Trophoblast cell (in vitro differentiated cells and primary cell): ENCODE data around the gene ST7.

Experiments
- DNase-seq, 2 donors: peaks; one replicate each; pipeline ENCODE4 v3.0.0-alpha.2; 2016
- H2AFZ ChIP-seq: 2 replicates; pipeline ENCODE4 v1.6.1; 2013; ENCODE audit warnings: low read length, moderate library complexity, mild to moderate bottlenecking; ENCODE audit not compliant: insufficient read depth, poor library complexity
- H2AK5ac ChIP-seq: 2 replicates; pipeline ENCODE4 v1.6.1; 2013; ENCODE audit warnings: mild to moderate bottlenecking, low read length
- H2BK120ac ChIP-seq: 2 replicates; pipeline ENCODE4 v1.6.1; 2013; ENCODE audit warnings: low read length, mild to moderate bottlenecking, moderate library complexity; ENCODE audit not compliant: insufficient read depth, poor library complexity
- H2BK12ac ChIP-seq: 2 replicates; pipeline ENCODE4 v1.6.1; 2013; ENCODE audit warnings: mild to moderate bottlenecking, low read length, moderate library complexity
- H2BK5ac ChIP-seq: 2 replicates; pipeline ENCODE4 v1.6.1; 2013; ENCODE audit warnings: low read length, low read depth, moderate library complexity, mild to moderate bottlenecking; ENCODE audit not compliant: poor library complexity
- H3K14ac ChIP-seq: 2 replicates; pipeline ENCODE4 v1.6.1; 2013; ENCODE audit warnings: mild to moderate bottlenecking, low read length
- H3K18ac ChIP-seq: 2 replicates; pipeline ENCODE4 v1.6.1; 2013; ENCODE audit warnings: mild to moderate bottlenecking, low read length
- H3K23ac ChIP-seq: 2 replicates; pipeline ENCODE4 v1.6.1; 2013; ENCODE audit warnings: low read length
- H3K27ac ChIP-seq: 2 replicates; pipeline ENCODE4 v1.5.1; 2013; ENCODE audit warnings: low read depth, mild to moderate bottlenecking, inconsistent platforms, low read length, moderate library complexity
- H3K27me3 ChIP-seq: 2 replicates; pipeline ENCODE4 v1.6.1; 2013; ENCODE audit warnings: inconsistent platforms, mild to moderate bottlenecking, low read length, moderate library complexity; ENCODE audit not compliant: insufficient read depth
- H3K36me3 ChIP-seq, 2 experiments: 1 replicate in 1 of 2; 2 replicates in 1 of 2; pipeline ENCODE4 v1.6.1; 2013; ENCODE audit warnings: low read length in 2 of 2, mild to moderate bottlenecking in 2 of 2, moderate library complexity in 1 of 2; ENCODE audit not compliant: insufficient read depth in 2 of 2, control insufficient read depth in 1 of 2
- H3K4ac ChIP-seq: 2 replicates; pipeline ENCODE4 v1.6.1; 2013; ENCODE audit warnings: low read depth, mild to moderate bottlenecking, low read length, moderate library complexity
- H3K4me1 ChIP-seq, 2 experiments: 1 replicate in 1 of 2; 2 replicates in 1 of 2; pipeline ENCODE4 v1.6.1; 2013; ENCODE audit warnings: low read length in 2 of 2, mild to moderate bottlenecking in 2 of 2, moderate library complexity in 1 of 2; ENCODE audit not compliant: insufficient read depth in 2 of 2, control insufficient read depth in 1 of 2
- H3K4me2 ChIP-seq: 2 replicates; pipeline ENCODE4 v1.6.1; 2013; ENCODE audit warnings: inconsistent platforms, mild to moderate bottlenecking, low read length, moderate library complexity
- H3K4me3 ChIP-seq: 2 replicates; pipeline ENCODE4 v1.5.1; 2013; ENCODE audit warnings: mild to moderate bottlenecking, low read depth, low read length, inconsistent platforms
- H3K79me1 ChIP-seq: one replicate; pipeline ENCODE4 v1.6.1; 2013; ENCODE audit warnings: low read length
- H3K79me2 ChIP-seq: 2 replicates; pipeline ENCODE4 v1.6.1; 2013; ENCODE audit warnings: low read length, mild to moderate bottlenecking; ENCODE audit not compliant: control insufficient read depth, insufficient read depth, poor library complexity
- H3K9ac ChIP-seq: 2 replicates; pipeline ENCODE4 v1.6.1; 2013; ENCODE audit warnings: mild to moderate bottlenecking, low read length
- H3K9me3 ChIP-seq: 2 replicates; pipeline ENCODE4 v1.6.1; 2013; ENCODE audit warnings: low read depth, mild to moderate bottlenecking, control low read depth, inconsistent platforms, low read length; ENCODE audit not compliant: insufficient read depth
- H4K12ac ChIP-seq: 2 replicates; pipeline ENCODE4 v1.6.1; 2013; ENCODE audit warnings: low read depth, mild to moderate bottlenecking, low read length, moderate library complexity
- H4K8ac ChIP-seq: 2 replicates; pipeline ENCODE4 v1.6.1; 2013; ENCODE audit warnings: low read depth, mild to moderate bottlenecking, low read length, moderate library complexity
- H4K91ac ChIP-seq: one replicate; pipeline ENCODE4 v1.6.1; 2013; ENCODE audit warnings: low read depth, mild to moderate bottlenecking, low read length, moderate library complexity
- WGBS: extraction: QIAGEN DNeasy Blood & Tissue Kit; methylation state at CpG from one replicate; pipeline ENCODE4 v1.1.7; 2013; ENCODE audit warnings: missing lambda C conversion rate; ENCODE audit not compliant: insufficient read length, insufficient coverage; ENCODE audit errors: extremely low coverage; 5-methylcytosine and 5-hydroxymethylcytosine counted together

Gene ST7

GRCh38 chr7:117021366-117021765, 68.1 kb downstream of the ST7 start:
- no peak overlapping the region for H2BK12ac ChIP-seq
- no peak overlapping the region for H3K18ac ChIP-seq
- no peaks in the 10 kb centered on the region for H3K36me3 ChIP-seq
- no peak overlapping the region for H4K12ac ChIP-seq
- no CpG with 5 or more reads among the region's 2 CpGs for WGBS
- H2BK120ac ChIP-seq = no peak overlapping the region
- DNase-seq = peak in 1 of 2 donors; percentile 53
- no peak overlapping the region for H2AFZ ChIP-seq
- no peak overlapping the region for H3K4ac ChIP-seq
- no peak overlapping the region for H3K14ac ChIP-seq
- H3K23ac ChIP-seq = no peak overlapping the region
- H3K9me3 ChIP-seq = no peaks in the 10 kb centered on the region
- H2BK5ac ChIP-seq = no peak overlapping the region
- H3K79me1 ChIP-seq = no peaks in the 10 kb centered on the region
- no peak overlapping the region for H4K91ac ChIP-seq
- H3K27ac ChIP-seq = no peak overlapping the region
- H3K4me2 ChIP-seq = no peak overlapping the region
- no peak overlapping the region for H2AK5ac ChIP-seq
- no peak overlapping the region for H4K8ac ChIP-seq
- no peaks in the 10 kb centered on the region for H3K4me1 ChIP-seq
- H3K79me2 ChIP-seq = no peaks in the 10 kb centered on the region
- no peak overlapping the region for H3K9ac ChIP-seq
- H3K27me3 ChIP-seq = no peaks in the 10 kb centered on the region
- no peak overlapping the region for H3K4me3 ChIP-seq

GRCh38 chr7:117021986-117022385, 68.7 kb downstream of the ST7 start:
- no CpG with 5 or more reads among the region's 5 CpGs for WGBS
- no peaks in the 10 kb centered on the region for H3K79me1 ChIP-seq

DNA sequence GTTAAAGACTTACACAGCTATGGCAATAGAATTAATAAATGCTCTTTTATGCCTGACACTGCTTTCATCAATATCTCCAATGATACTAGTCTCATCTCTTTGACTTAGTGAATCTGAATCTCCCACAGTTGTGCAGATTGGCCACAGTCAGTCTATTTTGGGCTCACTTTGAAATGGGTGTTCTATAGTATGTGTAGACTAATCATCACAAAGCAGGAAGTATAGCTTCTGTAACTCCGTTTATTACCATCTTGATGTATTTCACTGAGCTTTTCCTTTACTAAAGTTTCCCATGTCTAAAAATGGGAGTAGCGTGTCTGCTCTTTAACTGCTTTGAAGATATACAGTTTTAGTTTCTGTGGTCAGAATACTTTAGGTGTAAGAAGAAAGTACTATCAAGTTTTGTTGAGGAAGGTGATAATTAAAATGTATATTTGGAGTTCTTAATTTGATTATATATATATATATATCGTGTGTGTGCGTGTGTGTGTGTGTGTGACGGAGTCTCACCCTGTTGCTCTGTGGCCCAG, 70.1 kb downstream of the ST7 start:
- no peak overlapping the region for H3K27ac ChIP-seq
- H3K36me3 ChIP-seq = no peaks in the 10 kb centered on the region
- no peak overlapping the region for H2AFZ ChIP-seq
- no peak overlapping the region for H3K23ac ChIP-seq
- H4K12ac ChIP-seq = no peak overlapping the region
- H4K8ac ChIP-seq = no peak overlapping the region
- no peaks in the 10 kb centered on the region for H3K9me3 ChIP-seq
- no peak overlapping the region for H3K4ac ChIP-seq
- no peak for DNase-seq
- H3K79me1 ChIP-seq = no peaks in the 10 kb centered on the region
- H2BK120ac ChIP-seq = no peak overlapping the region
- no peak overlapping the region for H3K4me3 ChIP-seq
- 100% methylated on average over 1 of the region's 5 CpGs for WGBS
- H3K4me2 ChIP-seq = no peak overlapping the region
- H2BK5ac ChIP-seq = no peak overlapping the region
- H3K14ac ChIP-seq = no peak overlapping the region
- H2BK12ac ChIP-seq = no peak overlapping the region
- no peaks in the 10 kb centered on the region for H3K79me2 ChIP-seq
- no peak overlapping the region for H4K91ac ChIP-seq
- H2AK5ac ChIP-seq = no peak overlapping the region
- no peaks in the 10 kb centered on the region for H3K27me3 ChIP-seq
- no peaks in the 10 kb centered on the region for H3K4me1 ChIP-seq
- H3K18ac ChIP-seq = no peak overlapping the region
- H3K9ac ChIP-seq = no peak overlapping the region

More at GRCh38 chr7:117021986-117022385, 68.7 kb downstream of the ST7 start:
- no peak overlapping the region for H3K27ac ChIP-seq
- DNase-seq = peak; percentile 44 to 86
- H3K18ac ChIP-seq = no peak overlapping the region
- no peaks in the 10 kb centered on the region for H3K36me3 ChIP-seq
- no peak overlapping the region for H3K14ac ChIP-seq
- H2AFZ ChIP-seq = no peak overlapping the region
- no peak overlapping the region for H2BK12ac ChIP-seq
- H2BK120ac ChIP-seq = no peak overlapping the region
- no peak overlapping the region for H4K8ac ChIP-seq
- no peak overlapping the region for H2AK5ac ChIP-seq
- H3K4me3 ChIP-seq = no peak overlapping the region
- no peak overlapping the region for H4K12ac ChIP-seq
- no peak overlapping the region for H3K4me2 ChIP-seq
- H3K4ac ChIP-seq = no peak overlapping the region
- no peak overlapping the region for H3K9ac ChIP-seq
- H3K79me2 ChIP-seq = no peaks in the 10 kb centered on the region
- no peak overlapping the region for H2BK5ac ChIP-seq
- H3K27me3 ChIP-seq = no peaks in the 10 kb centered on the region
- no peaks in the 10 kb centered on the region for H3K4me1 ChIP-seq
- H3K9me3 ChIP-seq = no peaks in the 10 kb centered on the region
- no peak overlapping the region for H4K91ac ChIP-seq
- H3K23ac ChIP-seq = no peak overlapping the region

GRCh38 chr7:117024811-117025210, 71.5 kb downstream of the ST7 start:
- Histone ChIP-seq H2BK5ac (no peak overlapping the region), H3K27me3 (no peaks in the 10 kb centered on the region), H3K4me1 (no peaks in the 10 kb centered on the region), H3K79me1 (no peaks in the 10 kb centered on the region), H3K4me2 (no peak overlapping the region), H4K8ac (no peak overlapping the region), H2BK12ac (no peak overlapping the region), H3K14ac (no peak overlapping the region), H3K79me2 (no peaks in the 10 kb centered on the region), H3K18ac (peak overlapping the region; percentile 71), H3K27ac (no peak overlapping the region), H3K9ac (no peak overlapping the region), H2AFZ (no peak overlapping the region), H4K91ac (no peak overlapping the region), H2BK120ac (no peak overlapping the region), H3K4me3 (no peak overlapping the region), H2AK5ac (no peak overlapping the region), H4K12ac (no peak overlapping the region), H3K23ac (no peak overlapping the region), H3K36me3 (no peaks in the 10 kb centered on the region), H3K4ac (no peak overlapping the region), H3K9me3 (no peaks in the 10 kb centered on the region)
- no peak for DNase-seq
